Liver (tissue), 9 donors: ENCODE results near the gene COBL. TPM values are rescaled to one million over a fixed set of nuclear protein-coding genes. Genes with fewer than 3 reads are reported as not detected.
A peak's percentile ranks its signal among the peaks of the same experiment; 100 is the strongest.

Experiments
- DNase-seq: peaks from one replicate; pipeline ENCODE4 v3.0.0-alpha.2; 2017; ENCODE audit warnings: low spot score
- H3K27ac ChIP-seq, 2 donors: one replicate each; pipeline ENCODE4 v1.7.0; 2013; ENCODE audit warnings: inconsistent platforms in 2 of 2, low read length in 2 of 2, control low read depth in 1 of 2, low read depth in 1 of 2, mild to moderate bottlenecking in 1 of 2
- H3K27me3 ChIP-seq, 4 donors: one replicate each; pipeline versions ENCODE4 v1.6.1 to v1.7.0; 2013; ENCODE audit warnings: low read length in 3 of 4, inconsistent platforms in 1 of 4, mild to moderate bottlenecking in 1 of 4, moderate library complexity in 1 of 4; ENCODE audit not compliant: control insufficient read depth in 4 of 4, insufficient read depth in 4 of 4
- H3K36me3 ChIP-seq, 4 donors: one replicate each; pipeline versions ENCODE4 v1.6.1 to v1.7.0; 2013; ENCODE audit warnings: low read length in 3 of 4, mild to moderate bottlenecking in 3 of 4, low read depth in 1 of 4, moderate library complexity in 1 of 4; ENCODE audit not compliant: control insufficient read depth in 4 of 4, insufficient read depth in 3 of 4
- H3K4me1 ChIP-seq, 4 donors: one replicate each; pipeline versions ENCODE4 v1.6.1 to v1.7.0; 2013; ENCODE audit warnings: low read length in 3 of 4, mild to moderate bottlenecking in 3 of 4, moderate library complexity in 1 of 4; ENCODE audit not compliant: control insufficient read depth in 4 of 4, insufficient read depth in 4 of 4
- H3K4me3 ChIP-seq, 3 donors: one replicate each; pipeline versions ENCODE4 v1.6.1 to v1.7.0; 2013; ENCODE audit warnings: low read length in 3 of 3, control low read depth in 1 of 3, low read depth in 1 of 3, mild to moderate bottlenecking in 1 of 3
- H3K9ac ChIP-seq, 2 donors: one replicate each; pipeline ENCODE4 v1.7.0; 2013; ENCODE audit warnings: low read length in 2 of 2, mild to moderate bottlenecking in 2 of 2, moderate library complexity in 2 of 2, control low read depth in 1 of 2, low read depth in 1 of 2
- H3K9me3 ChIP-seq, 4 donors: one replicate each; pipeline versions ENCODE4 v1.6.1 to v1.7.0; 2013; ENCODE audit warnings: low read length in 3 of 4; ENCODE audit not compliant: control insufficient read depth in 4 of 4
- CTCF ChIP-seq: fragments of 150-350 bp; IDR thresholded peaks from 2 replicates; pipeline ENCODE4 v1.5.1; 2017; ENCODE audit warnings: improper control_type of control experiment, low read depth, low read length; ENCODE audit not compliant: missing input control
- EGR1 ChIP-seq, 2 donors: IDR thresholded peaks; 2 replicates each; pipeline ENCODE4 v1.6.1; 2016 to 2018; ENCODE audit warnings: antibody characterized with exemption in 2 of 2, low read depth in 2 of 2
- FOXA1 ChIP-seq: IDR thresholded peaks from 2 replicates; pipeline ENCODE4 v1.6.1; 2016; ENCODE audit warnings: antibody characterized with exemption
- FOXA2 ChIP-seq: IDR thresholded peaks from 2 replicates; pipeline ENCODE4 v1.6.1; 2016; ENCODE audit warnings: antibody characterized with exemption
- GABPA ChIP-seq, 2 donors: IDR thresholded peaks in 1 of 2; conservative IDR thresholded peaks in 1 of 2; 2 replicates each; pipeline ENCODE4 v1.6.1; 2016; ENCODE audit warnings: antibody characterized with exemption in 2 of 2, mild to moderate bottlenecking in 1 of 2, moderate library complexity in 1 of 2
- HNF4A ChIP-seq, 2 donors: conservative IDR thresholded peaks; 2 replicates each; pipeline ENCODE4 v1.6.1; 2016; ENCODE audit warnings: antibody characterized with exemption in 2 of 2, mild to moderate bottlenecking in 2 of 2
- HNF4G ChIP-seq: IDR thresholded peaks from 2 replicates; pipeline ENCODE4 v1.6.1; 2016; ENCODE audit warnings: antibody characterized with exemption
- JUND ChIP-seq, 2 donors: IDR thresholded peaks; 2 replicates each; pipeline ENCODE4 v1.6.1; 2016; ENCODE audit warnings: antibody characterized with exemption in 2 of 2
- MAX ChIP-seq: IDR thresholded peaks from 2 replicates; pipeline ENCODE4 v1.6.1; 2016; ENCODE audit warnings: antibody characterized with exemption
- NR2F2 ChIP-seq: IDR thresholded peaks from 2 replicates; pipeline ENCODE4 v1.6.1; 2016; ENCODE audit warnings: antibody characterized with exemption
- RAD21 ChIP-seq, 2 donors: IDR thresholded peaks; 2 replicates each; pipeline ENCODE4 v1.6.1; 2016; ENCODE audit warnings: antibody characterized with exemption in 2 of 2, mild to moderate bottlenecking in 2 of 2
- RXRA ChIP-seq, 2 donors: IDR thresholded peaks; 2 replicates each; pipeline ENCODE4 v1.6.1; 2017 to 2018; ENCODE audit warnings: antibody characterized with exemption in 2 of 2, mild to moderate bottlenecking in 1 of 2
- SP1 ChIP-seq: IDR thresholded peaks from 2 replicates; pipeline ENCODE4 v1.6.1; 2018; ENCODE audit warnings: antibody characterized with exemption, mild to moderate bottlenecking
- TAF1 ChIP-seq: conservative IDR thresholded peaks from 2 replicates; pipeline ENCODE4 v1.6.1; 2016; ENCODE audit warnings: antibody characterized with exemption, mild to moderate bottlenecking
- YY1 ChIP-seq: IDR thresholded peaks from 2 replicates; pipeline ENCODE4 v1.6.1; 2016; ENCODE audit warnings: antibody characterized with exemption, mild to moderate bottlenecking
- ZBTB33 ChIP-seq: IDR thresholded peaks from 2 replicates; pipeline ENCODE4 v1.6.1; 2016; ENCODE audit warnings: antibody characterized with exemption
- WGBS: extraction: QIAGEN DNeasy Blood & Tissue Kit; methylation state at CpG from one replicate; pipeline ENCODE4 v1.1.7; 2013; 5-methylcytosine and 5-hydroxymethylcytosine counted together
- polyA plus RNA-seq, 2 donors: library from polyadenylated mRNA; stranded (reverse) in 1 of 2; unstranded in 1 of 2; fragments of 200-250 nt in 1 of 2; fragments of >200 nt in 1 of 2; fragmentation: Nextera tagmentation in 1 of 2; extraction: Ambion mirVana in 1 of 2; gene quantifications; one replicate each; pipeline versions ENCODE4 v1.2.1 to v1.2.3, GENCODE V29; 2013 to 2015
- total RNA-seq, 2 donors: library from RNA; depleted of rRNA; stranded (reverse); fragments of >200 nt; gene quantifications; one replicate each; pipeline ENCODE4 v1.2.3, GENCODE V29; 2014
- TF ChIP-seq, protein P1 (sequence below): IDR thresholded peaks from 2 replicates; pipeline ENCODE4 v1.6.1; 2016; ENCODE audit warnings: antibody characterized with exemption
- TF ChIP-seq, protein P2 (sequence below): IDR thresholded peaks from 2 replicates; pipeline ENCODE4 v1.6.1; 2016; ENCODE audit warnings: antibody characterized with exemption, mild to moderate bottlenecking
- donor health status: healthy.
- donor health status: healthy.
- donor health status: healthy.
- donor health status: healthy.
- donor health status: healthy.

Gene COBL, protein sequence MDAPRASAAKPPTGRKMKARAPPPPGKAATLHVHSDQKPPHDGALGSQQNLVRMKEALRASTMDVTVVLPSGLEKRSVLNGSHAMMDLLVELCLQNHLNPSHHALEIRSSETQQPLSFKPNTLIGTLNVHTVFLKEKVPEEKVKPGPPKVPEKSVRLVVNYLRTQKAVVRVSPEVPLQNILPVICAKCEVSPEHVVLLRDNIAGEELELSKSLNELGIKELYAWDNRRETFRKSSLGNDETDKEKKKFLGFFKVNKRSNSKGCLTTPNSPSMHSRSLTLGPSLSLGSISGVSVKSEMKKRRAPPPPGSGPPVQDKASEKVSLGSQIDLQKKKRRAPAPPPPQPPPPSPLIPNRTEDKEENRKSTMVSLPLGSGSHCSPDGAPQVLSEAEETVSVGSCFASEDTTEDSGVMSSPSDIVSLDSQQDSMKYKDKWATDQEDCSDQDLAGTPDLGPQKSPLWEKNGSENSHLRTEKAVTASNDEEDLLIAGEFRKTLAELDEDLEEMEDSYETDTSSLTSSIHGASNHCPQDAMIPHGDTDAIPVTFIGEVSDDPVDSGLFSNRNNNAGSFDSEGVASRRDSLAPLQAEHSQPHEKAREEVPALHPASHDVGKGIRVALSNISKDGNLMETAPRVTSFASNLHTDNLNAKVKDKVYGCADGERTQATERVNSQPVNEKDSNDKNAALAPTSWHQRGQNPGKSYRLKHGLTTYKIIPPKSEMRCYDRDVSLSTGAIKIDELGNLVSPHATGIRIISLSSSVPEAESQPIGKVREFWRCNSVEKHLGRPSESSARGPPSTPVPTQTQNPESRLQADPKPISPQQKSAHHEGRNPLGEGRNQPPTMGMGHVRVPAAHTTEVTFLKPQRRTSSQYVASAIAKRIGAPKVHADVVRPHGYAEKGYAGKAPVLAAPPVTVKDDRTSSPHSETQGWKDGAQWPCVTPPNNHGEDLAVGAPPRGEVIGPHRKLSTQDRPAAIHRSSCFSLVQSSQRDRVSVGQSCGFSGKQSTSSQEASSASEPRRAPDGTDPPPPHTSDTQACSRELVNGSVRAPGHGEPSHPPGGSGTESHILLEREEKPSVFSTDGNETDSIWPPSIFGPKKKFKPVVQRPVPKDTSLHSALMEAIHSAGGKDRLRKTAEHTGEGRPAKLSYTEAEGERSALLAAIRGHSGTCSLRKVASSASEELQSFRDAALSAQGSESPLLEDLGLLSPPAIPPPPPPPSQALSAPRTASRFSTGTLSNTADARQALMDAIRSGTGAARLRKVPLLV
- total RNA-seq (10 to 100 TPM in 1 of 2 donors, 1 to 10 TPM in 1; 5.8 to 18.7 TPM), polyA plus RNA-seq (10 to 100 TPM in 1 of 2 donors, 1 to 10 TPM in 1; 8.6 to 12.8 TPM)

GRCh38 chr7:51316666-51317581 lies at the start of gene COBL:
TSS of gene COBL (minus strand) at chr7:51316809. CDS start at chr7:51316633, 176 bp downstream.
- no peaks in the 10 kb centered on the region for H3K36me3 ChIP-seq
- WGBS = 3% methylated on average over 94 of the region's 94 CpGs
- peak; percentile 64 for DNase-seq
- H3K27ac ChIP-seq = peak within 1 kb of the TSS; percentile 97
- H3K4me1 ChIP-seq = peaks cover 10 to 52% (median 44%) of the 10 kb centered on the region in 4 donors
- H3K9ac ChIP-seq = peak within 1 kb of the TSS; percentile 62 to 90
- no peaks in the 10 kb centered on the region for H3K27me3 ChIP-seq
- H3K9me3 ChIP-seq = no peaks in the 10 kb centered on the region
- peak within 1 kb of the TSS; percentile 77 to 90 (median 87) for H3K4me3 ChIP-seq
- no peak for TF ChIP-seq CTCF
- no peak for TF ChIP-seq YY1
- peak; percentile 57 for TF ChIP-seq SP1
- TF ChIP-seq RXRA (IDR thresholded peaks at IDR 0.05) = peak; percentile 46 to 70
- TF ChIP-seq FOXA1 = no peak
- peak; percentile 36 to 41 for TF ChIP-seq HNF4A (conservative IDR thresholded peaks at IDR 0.05)
- TF ChIP-seq, protein P1, sequence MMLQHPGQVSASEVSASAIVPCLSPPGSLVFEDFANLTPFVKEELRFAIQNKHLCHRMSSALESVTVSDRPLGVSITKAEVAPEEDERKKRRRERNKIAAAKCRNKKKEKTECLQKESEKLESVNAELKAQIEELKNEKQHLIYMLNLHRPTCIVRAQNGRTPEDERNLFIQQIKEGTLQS = no peak
- TF ChIP-seq, protein P2, sequence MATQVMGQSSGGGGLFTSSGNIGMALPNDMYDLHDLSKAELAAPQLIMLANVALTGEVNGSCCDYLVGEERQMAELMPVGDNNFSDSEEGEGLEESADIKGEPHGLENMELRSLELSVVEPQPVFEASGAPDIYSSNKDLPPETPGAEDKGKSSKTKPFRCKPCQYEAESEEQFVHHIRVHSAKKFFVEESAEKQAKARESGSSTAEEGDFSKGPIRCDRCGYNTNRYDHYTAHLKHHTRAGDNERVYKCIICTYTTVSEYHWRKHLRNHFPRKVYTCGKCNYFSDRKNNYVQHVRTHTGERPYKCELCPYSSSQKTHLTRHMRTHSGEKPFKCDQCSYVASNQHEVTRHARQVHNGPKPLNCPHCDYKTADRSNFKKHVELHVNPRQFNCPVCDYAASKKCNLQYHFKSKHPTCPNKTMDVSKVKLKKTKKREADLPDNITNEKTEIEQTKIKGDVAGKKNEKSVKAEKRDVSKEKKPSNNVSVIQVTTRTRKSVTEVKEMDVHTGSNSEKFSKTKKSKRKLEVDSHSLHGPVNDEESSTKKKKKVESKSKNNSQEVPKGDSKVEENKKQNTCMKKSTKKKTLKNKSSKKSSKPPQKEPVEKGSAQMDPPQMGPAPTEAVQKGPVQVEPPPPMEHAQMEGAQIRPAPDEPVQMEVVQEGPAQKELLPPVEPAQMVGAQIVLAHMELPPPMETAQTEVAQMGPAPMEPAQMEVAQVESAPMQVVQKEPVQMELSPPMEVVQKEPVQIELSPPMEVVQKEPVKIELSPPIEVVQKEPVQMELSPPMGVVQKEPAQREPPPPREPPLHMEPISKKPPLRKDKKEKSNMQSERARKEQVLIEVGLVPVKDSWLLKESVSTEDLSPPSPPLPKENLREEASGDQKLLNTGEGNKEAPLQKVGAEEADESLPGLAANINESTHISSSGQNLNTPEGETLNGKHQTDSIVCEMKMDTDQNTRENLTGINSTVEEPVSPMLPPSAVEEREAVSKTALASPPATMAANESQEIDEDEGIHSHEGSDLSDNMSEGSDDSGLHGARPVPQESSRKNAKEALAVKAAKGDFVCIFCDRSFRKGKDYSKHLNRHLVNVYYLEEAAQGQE = peak; percentile 41
- TF ChIP-seq RAD21 (IDR thresholded peaks at IDR 0.05) = peak in 1 of 2 donors; percentile 5
- no peak for TF ChIP-seq FOXA2
- TF ChIP-seq EGR1 (IDR thresholded peaks at IDR 0.05; ENCODE audit: low read depth in 2 of 2) = no peak
- no peak for TF ChIP-seq ZBTB33
- no peak for TF ChIP-seq NR2F2
- TF ChIP-seq TAF1 = peak; percentile 83
- TF ChIP-seq GABPA (IDR thresholded peaks at IDR 0.05 in 1 of 2, conservative IDR thresholded peaks at IDR 0.05 in 1 of 2) = no peak
- no peak for TF ChIP-seq MAX
- TF ChIP-seq JUND (IDR thresholded peaks at IDR 0.05) = no peak
- no peak for TF ChIP-seq HNF4G
